Measurements from ENCODE around the gene ITIH3. TPM values are rescaled to one million over a fixed set of nuclear protein-coding genes. Genes with fewer than 3 reads are reported as not detected.

The ITIH3 gene
- total and polyA plus RNA-seq, 9 donors: 0.23 to 14.2 (median 1.8) TPM

DNA sequence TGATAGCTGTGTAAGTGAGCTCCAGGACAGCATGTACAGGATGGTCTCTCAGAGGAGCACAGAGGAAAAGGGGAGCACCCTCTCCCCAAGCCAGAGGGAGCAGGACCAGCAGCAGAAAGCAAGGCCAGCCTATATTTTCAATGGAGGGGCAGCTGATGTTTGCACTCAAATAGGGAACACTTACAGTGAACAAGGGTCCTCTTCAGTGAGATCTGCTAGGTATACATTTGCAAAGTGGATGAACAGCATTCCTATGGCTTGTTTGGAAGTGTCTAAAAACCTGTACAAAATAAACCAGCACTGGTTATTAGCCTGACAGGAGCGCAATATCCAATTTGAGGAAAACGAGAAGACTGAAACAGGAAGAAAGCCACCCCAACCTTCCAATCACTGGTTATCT lies 57.8 kb downstream of the ITIH3 start:
- Histone ChIP-seq H3K4me1 (ENCODE audit: insufficient read depth) (no peaks in the 10 kb centered on the region), H3K36me3 (no peaks in the 10 kb centered on the region), H3K27me3 (no peaks in the 10 kb centered on the region), H3K27ac (no peak overlapping the region), H3K9me3 (no peaks in the 10 kb centered on the region), H3K4me3 (no peak overlapping the region)
- intact Hi-C loops (cut with DNase I): no loop called here
- WGBS, 3 donors: 67 to 76% (median 68%) methylated on average over 2 of the region's 2 CpGs
- no peak for TF ChIP-seq POLR2A (IDR thresholded peaks at IDR 0.05)
- TF ChIP-seq, protein P1, sequence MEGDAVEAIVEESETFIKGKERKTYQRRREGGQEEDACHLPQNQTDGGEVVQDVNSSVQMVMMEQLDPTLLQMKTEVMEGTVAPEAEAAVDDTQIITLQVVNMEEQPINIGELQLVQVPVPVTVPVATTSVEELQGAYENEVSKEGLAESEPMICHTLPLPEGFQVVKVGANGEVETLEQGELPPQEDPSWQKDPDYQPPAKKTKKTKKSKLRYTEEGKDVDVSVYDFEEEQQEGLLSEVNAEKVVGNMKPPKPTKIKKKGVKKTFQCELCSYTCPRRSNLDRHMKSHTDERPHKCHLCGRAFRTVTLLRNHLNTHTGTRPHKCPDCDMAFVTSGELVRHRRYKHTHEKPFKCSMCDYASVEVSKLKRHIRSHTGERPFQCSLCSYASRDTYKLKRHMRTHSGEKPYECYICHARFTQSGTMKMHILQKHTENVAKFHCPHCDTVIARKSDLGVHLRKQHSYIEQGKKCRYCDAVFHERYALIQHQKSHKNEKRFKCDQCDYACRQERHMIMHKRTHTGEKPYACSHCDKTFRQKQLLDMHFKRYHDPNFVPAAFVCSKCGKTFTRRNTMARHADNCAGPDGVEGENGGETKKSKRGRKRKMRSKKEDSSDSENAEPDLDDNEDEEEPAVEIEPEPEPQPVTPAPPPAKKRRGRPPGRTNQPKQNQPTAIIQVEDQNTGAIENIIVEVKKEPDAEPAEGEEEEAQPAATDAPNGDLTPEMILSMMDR (IDR thresholded peaks at IDR 0.05): no peak
- TF ChIP-seq EP300 (IDR thresholded peaks at IDR 0.05): no peak
- no peak for DNase-seq

DNA sequence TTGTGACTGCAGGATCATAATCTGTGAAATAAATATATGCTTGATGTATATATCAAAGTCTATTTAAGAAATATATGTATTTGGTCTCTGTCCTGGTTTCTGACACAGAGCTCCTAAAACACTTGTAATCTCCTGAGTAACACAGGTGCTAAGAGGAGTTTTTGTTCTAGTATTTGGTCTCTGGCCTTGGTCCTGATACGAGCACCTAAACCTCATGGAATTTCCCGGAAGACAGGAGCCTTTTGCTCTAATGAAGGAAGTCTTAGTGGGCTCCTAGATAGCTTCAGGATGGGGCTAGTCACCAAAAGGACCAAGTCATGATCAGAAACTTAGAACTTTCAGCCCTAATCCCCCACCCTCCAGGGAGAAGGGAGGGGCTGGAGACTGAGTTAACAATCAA lies 59.4 kb downstream of the ITIH3 start:
- no peaks in the 10 kb centered on the region for H3K4me1 ChIP-seq (ENCODE audit: insufficient read depth)
- H3K27ac ChIP-seq: no peak overlapping the region
- no peaks in the 10 kb centered on the region for H3K27me3 ChIP-seq
- WGBS, 3 donors: 80 to 90% (median 83%) methylated on average over 2 of the region's 2 CpGs
- TF ChIP-seq, protein P1 (IDR thresholded peaks at IDR 0.05): no peak
- TF ChIP-seq EP300 (IDR thresholded peaks at IDR 0.05) (no peak), POLR2A (IDR thresholded peaks at IDR 0.05) (no peak)
- H3K9me3 ChIP-seq: no peaks in the 10 kb centered on the region
- H3K36me3 ChIP-seq: no peaks in the 10 kb centered on the region
- DNase-seq: no peak
- H3K4me3 ChIP-seq: no peak overlapping the region
- intact Hi-C loops (cut with DNase I): no loop called here

DNA sequence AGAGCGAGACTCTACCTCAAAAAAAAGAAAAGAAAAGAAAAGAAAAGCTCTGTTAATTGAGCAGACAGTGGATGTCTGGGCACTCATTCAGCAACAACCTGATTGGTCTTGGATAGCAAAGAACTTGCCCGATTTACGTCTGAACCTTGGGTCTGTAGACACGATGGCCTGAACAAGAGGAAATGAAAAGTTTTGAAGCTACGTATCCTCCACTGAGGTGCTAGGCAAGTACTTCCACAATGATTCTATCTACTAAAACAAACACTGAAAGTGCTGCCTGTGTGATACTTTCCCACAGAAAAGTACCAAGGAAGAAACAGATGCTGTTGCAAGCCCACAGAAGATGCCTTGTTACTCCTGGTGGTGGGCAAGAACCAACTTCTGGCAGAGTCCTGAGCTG lies 62.1 kb downstream of the ITIH3 start:
- no peaks in the 10 kb centered on the region for H3K27me3 ChIP-seq
- H3K27ac ChIP-seq: no peak overlapping the region
- H3K9me3 ChIP-seq: no peaks in the 10 kb centered on the region
- H3K4me1 ChIP-seq (ENCODE audit: insufficient read depth): no peaks in the 10 kb centered on the region
- intact Hi-C loops (cut with DNase I): loop anchor here in 1 of 4 donors (2.0 kb wide), 1 partner anchor 48 kb away; no protein-coding TSS in a partner anchor
- H3K4me3 ChIP-seq: no peak overlapping the region
- TF ChIP-seq EP300 (IDR thresholded peaks at IDR 0.05) (no peak), POLR2A (IDR thresholded peaks at IDR 0.05) (no peak)
- TF ChIP-seq, protein P1 (IDR thresholded peaks at IDR 0.05): no peak
- H3K36me3 ChIP-seq: no peaks in the 10 kb centered on the region
- WGBS, 3 donors: 89 to 90% (median 90%) methylated on average over 5 of the region's 5 CpGs
- DNase-seq: no peak

DNA sequence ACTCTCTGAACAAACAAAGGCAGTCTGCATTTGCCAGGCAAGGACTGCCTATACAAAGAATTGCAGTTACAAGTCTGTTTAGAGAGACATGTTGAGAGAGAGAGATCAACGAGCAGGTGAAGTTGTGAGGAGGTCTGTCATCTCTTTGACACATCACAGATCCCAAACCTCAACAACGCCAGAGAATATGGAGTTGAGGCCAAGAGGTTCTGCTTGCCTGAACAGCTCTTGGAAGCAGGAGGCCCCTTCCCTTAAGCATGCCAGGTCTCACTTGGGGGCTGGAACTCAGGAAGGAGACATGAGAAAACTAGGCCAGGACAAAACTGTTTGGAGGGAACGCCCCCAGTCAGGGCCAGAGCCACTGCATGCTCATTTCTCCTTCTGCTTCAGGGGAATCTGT lies 62.5 kb downstream of the ITIH3 start:
- Histone ChIP-seq H3K4me1 (ENCODE audit: insufficient read depth) (no peaks in the 10 kb centered on the region), H3K9me3 (no peaks in the 10 kb centered on the region), H3K27ac (no peak overlapping the region), H3K4me3 (no peak overlapping the region), H3K36me3 (no peaks in the 10 kb centered on the region), H3K27me3 (no peaks in the 10 kb centered on the region)
- TF ChIP-seq, protein P1 (IDR thresholded peaks at IDR 0.05): no peak
- no peak for TF ChIP-seq POLR2A (IDR thresholded peaks at IDR 0.05)
- TF ChIP-seq EP300 (IDR thresholded peaks at IDR 0.05): no peak
- DNase-seq: no peak
- 76 to 87% (median 86%) methylated on average over 3 of the region's 3 CpGs for WGBS, 3 donors
- intact Hi-C loops (cut with DNase I): loop anchor here in 1 of 4 donors (2.0 kb wide), 1 partner anchor 48 kb away; no protein-coding TSS in a partner anchor

Data from ovary (tissue), 9 donors.